Occipital lobe (tissue), 2 donors: ENCODE data around the gene RGS6. TPM values are rescaled to one million over a fixed set of nuclear protein-coding genes. Genes with fewer than 3 reads are reported as not detected.

Experiments
- DNase-seq: peaks from one replicate; lab custom pipeline; 2025; lab: John Stamatoyannopoulos, UW
- total RNA-seq: library from RNA; depleted of rRNA; stranded (reverse); fragments of >200 nt; gene quantifications from one replicate; pipeline ENCODE4 v1.2.3, GENCODE V29; 2014

The RGS6 gene
- total RNA-seq, 1 donor from 2014 or later: 6.9 TPM

GRCh38 chr14:71943695-71944018 lies 11.4 kb downstream of the RGS6 start:
- DNase-seq: no peak

- no peak for DNase-seq
These were observed 15.8 kb downstream of the RGS6 start for GRCh38 chr14:71947947-71948500.

GRCh38 chr14:71952381-71953363 lies 20.4 kb downstream of the RGS6 start:
- no peak for DNase-seq

- DNase-seq: no peak
These were observed 24.8 kb downstream of the RGS6 start for GRCh38 chr14:71956920-71957563.

GRCh38 chr14:71959055-71959454 lies 26.8 kb downstream of the RGS6 start:
- no peak for DNase-seq

- no peak for DNase-seq
These were observed 28.5 kb downstream of the RGS6 start for GRCh38 chr14:71960494-71961353.

- no peak for DNase-seq
These were observed 29.7 kb downstream of the RGS6 start for GRCh38 chr14:71961972-71962371.

- no peak for DNase-seq
These were observed 32.5 kb downstream of the RGS6 start for GRCh38 chr14:71964716-71965115.

GRCh38 chr14:71966528-71966927 lies 34.3 kb downstream of the RGS6 start:
- DNase-seq: no peak

- no peak for DNase-seq
These were observed 35.5 kb downstream of the RGS6 start for GRCh38 chr14:71967704-71968103.

GRCh38 chr14:71970272-71970671 lies 38.0 kb downstream of the RGS6 start:
- DNase-seq: no peak

- no peak for DNase-seq
These were observed 53.4 kb downstream of the RGS6 start for GRCh38 chr14:71985538-71986189.

- DNase-seq: no peak
These were observed 56.2 kb downstream of the RGS6 start for GRCh38 chr14:71988476-71988875.

- no peak for DNase-seq
These were observed 56.7 kb downstream of the RGS6 start for GRCh38 chr14:71988939-71989338.

- no peak for DNase-seq
These were observed 62.2 kb downstream of the RGS6 start for GRCh38 chr14:71994416-71994815.

GRCh38 chr14:71995741-71996140 lies 63.5 kb downstream of the RGS6 start:
- no peak for DNase-seq

GRCh38 chr14:71996610-71997009 lies 64.4 kb downstream of the RGS6 start:
- DNase-seq: no peak

- no peak for DNase-seq
These were observed 68.7 kb downstream of the RGS6 start for GRCh38 chr14:72000907-72001306.

GRCh38 chr14:72002731-72003130 lies 70.5 kb downstream of the RGS6 start:
- DNase-seq: no peak

GRCh38 chr14:72008666-72009065 lies 76.4 kb downstream of the RGS6 start:
- no peak for DNase-seq

- DNase-seq: no peak
These were observed 78.2 kb downstream of the RGS6 start for GRCh38 chr14:72010474-72010873.
